Endothelial cell (in vitro differentiated cells): ENCODE results near the gene TMIGD3. TPM values are rescaled to one million over a fixed set of nuclear protein-coding genes. Genes with fewer than 3 reads are reported as not detected.

ENCODE experiments used
- DNase-seq: peaks from one replicate; pipeline ENCODE4 v3.0.0; 2021; ENCODE audit warnings: low spot score
- H3K27ac Mint-ChIP-seq: one replicate; pipeline ENCODE4 v1.8.0; 2021; ENCODE audit warnings: mixed read lengths, inconsistent platforms; ENCODE audit not compliant: unreplicated experiment
- H3K27me3 Mint-ChIP-seq: one replicate; pipeline ENCODE4 v1.8.0; 2021; ENCODE audit warnings: mild to moderate bottlenecking, moderate library complexity, mixed read lengths, inconsistent platforms; ENCODE audit not compliant: unreplicated experiment
- H3K36me3 Mint-ChIP-seq: one replicate; pipeline ENCODE4 v1.8.0; 2021; ENCODE audit warnings: mild to moderate bottlenecking, low read depth, mixed read lengths, inconsistent platforms; ENCODE audit not compliant: unreplicated experiment
- H3K4me1 Mint-ChIP-seq: one replicate; pipeline ENCODE4 v1.8.0; 2021; ENCODE audit warnings: mild to moderate bottlenecking, mixed read lengths, inconsistent platforms; ENCODE audit not compliant: unreplicated experiment
- H3K4me3 Mint-ChIP-seq: one replicate; pipeline ENCODE4 v1.8.0; 2021; ENCODE audit warnings: mild to moderate bottlenecking, mixed read lengths, inconsistent platforms; ENCODE audit not compliant: unreplicated experiment
- H3K9me3 Mint-ChIP-seq: one replicate; pipeline ENCODE4 v1.8.0; 2021; ENCODE audit warnings: mixed read lengths, inconsistent platforms; ENCODE audit not compliant: unreplicated experiment
- CTCF ChIP-seq: fragments of 200-600 bp; sonication (generic); IDR thresholded peaks from one replicate; pipeline ENCODE4 v1.5.0; 2021; ENCODE audit warnings: antibody characterized with exemption; ENCODE audit not compliant: unreplicated experiment
- total RNA-seq: library from RNA; stranded (reverse); fragmentation: NEBNext Ultra II Directional; extraction: Animal tissue kit (Norgen Biotek cat#: 25700); gene quantifications from one replicate; pipeline ENCODE4 v1.2.1, GENCODE V29; 2021; ENCODE audit not compliant: unreplicated experiment

Gene TMIGD3
- total RNA-seq, 1 donor from 2014 or later, result 1.1 TPM

GRCh38 chr1:111509997-111510375, 6.6 kb upstream of the TMIGD3 start:
- H3K27ac Mint-ChIP-seq, result no peak overlapping the region
- no peak for DNase-seq
- peaks cover 13% of the 10 kb centered on the region for H3K4me1 Mint-ChIP-seq
- no peak overlapping the region for H3K4me3 Mint-ChIP-seq
- no peaks in the 10 kb centered on the region for H3K9me3 Mint-ChIP-seq
- no peaks in the 10 kb centered on the region for H3K36me3 Mint-ChIP-seq
- TF ChIP-seq CTCF, result no peak
- no peaks in the 10 kb centered on the region for H3K27me3 Mint-ChIP-seq

GRCh38 chr1:111507411-111508201, 4.2 kb upstream of the TMIGD3 start:
- DNase-seq, result peak; percentile 73
- H3K27ac Mint-ChIP-seq, result peak overlapping the region; percentile 93
- peaks cover 4% of the 10 kb centered on the region for H3K4me1 Mint-ChIP-seq
- H3K36me3 Mint-ChIP-seq, result peaks cover 3% of the 10 kb centered on the region
- H3K9me3 Mint-ChIP-seq, result no peaks in the 10 kb centered on the region
- TF ChIP-seq CTCF, result no peak
- H3K4me3 Mint-ChIP-seq, result no peak overlapping the region
- H3K27me3 Mint-ChIP-seq, result no peaks in the 10 kb centered on the region

- Mint-ChIP-seq H3K9me3 (no peaks in the 10 kb centered on the region), H3K27me3 (no peaks in the 10 kb centered on the region), H3K27ac (no peak overlapping the region), H3K36me3 (peaks cover 3% of the 10 kb centered on the region), H3K4me3 (no peak overlapping the region), H3K4me1 (peaks cover 4% of the 10 kb centered on the region)
- no peak for TF ChIP-seq CTCF
- DNase-seq, result no peak
These were observed 3.1 kb upstream of the TMIGD3 start for GRCh38 chr1:111506561-111506960.

GRCh38 chr1:111505641-111506119, 2.2 kb upstream of the TMIGD3 start:
- Mint-ChIP-seq H3K27ac (no peak overlapping the region), H3K36me3 (peaks cover 3% of the 10 kb centered on the region), H3K9me3 (no peaks in the 10 kb centered on the region), H3K4me3 (no peak overlapping the region), H3K4me1 (peaks cover 4% of the 10 kb centered on the region), H3K27me3 (no peaks in the 10 kb centered on the region)
- TF ChIP-seq CTCF, result no peak
- DNase-seq, result no peak

GRCh38 chr1:111504097-111504496, 664 bp upstream of the TMIGD3 start:
- Mint-ChIP-seq H3K9me3 (no peaks in the 10 kb centered on the region), H3K4me1 (peaks cover 5% of the 10 kb centered on the region), H3K27me3 (no peaks in the 10 kb centered on the region), H3K36me3 (peaks cover 3% of the 10 kb centered on the region), H3K4me3 (no peak overlapping the region), H3K27ac (no peak overlapping the region)
- DNase-seq, result no peak
- TF ChIP-seq CTCF, result no peak
